Measurements from ENCODE around the gene SLC44A5.
"Not testable (repeated sequence)": the region's sequence is repeated elsewhere in the genome, so short reads cannot be mapped to it uniquely, and the experiment has no call there.

Gene SLC44A5

DNA sequence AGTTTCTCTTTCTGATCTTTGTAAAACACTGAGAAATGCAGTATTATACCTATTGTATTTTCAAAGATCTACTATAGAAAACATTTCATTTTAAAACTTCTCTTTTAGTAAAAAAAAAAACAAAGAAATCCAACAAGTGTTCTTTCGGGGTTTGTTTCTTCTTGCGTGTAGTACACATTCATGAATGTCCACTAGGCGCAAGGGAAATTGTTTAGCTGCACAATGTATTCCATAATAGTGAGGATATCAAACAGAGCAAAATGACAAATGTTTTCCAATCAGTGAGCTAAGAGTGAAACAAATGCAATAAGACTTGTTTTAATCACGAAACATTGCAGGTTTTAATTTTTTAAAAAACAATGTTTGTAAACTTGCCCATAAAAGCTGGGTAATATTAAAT lies 408.2 kb downstream of the SLC44A5 start:
- Histone ChIP-seq H3K4me3 (ENCODE audit: low read length) (no peak overlapping the region), H3K27ac (ENCODE audit: low read length) (no peak overlapping the region), H3K9me3 (ENCODE audit: insufficient read depth, low read length) (no peaks in the 10 kb centered on the region), H3K27me3 (ENCODE audit: low read depth, low read length) (no peaks in the 10 kb centered on the region), H3K9ac (ENCODE audit: low read length) (no peak overlapping the region), H3K4me2 (ENCODE audit: low read length) (no peak overlapping the region), H2AFZ (ENCODE audit: low read depth, low read length) (no peak overlapping the region), H4K20me1 (ENCODE audit: insufficient read depth, low read length) (no peaks in the 10 kb centered on the region), H3K36me3 (replicated peaks; ENCODE audit: low read depth, low read length) (no peaks in the 10 kb centered on the region), H3K79me2 (ENCODE audit: low read length) (no peaks in the 10 kb centered on the region), H3K4me1 (ENCODE audit: low read length) (0 out of 2 replicates have a peak, but pooled peaks cover 2% of the 10 kb centered on the region)
- TF ChIP-seq, protein P1, sequence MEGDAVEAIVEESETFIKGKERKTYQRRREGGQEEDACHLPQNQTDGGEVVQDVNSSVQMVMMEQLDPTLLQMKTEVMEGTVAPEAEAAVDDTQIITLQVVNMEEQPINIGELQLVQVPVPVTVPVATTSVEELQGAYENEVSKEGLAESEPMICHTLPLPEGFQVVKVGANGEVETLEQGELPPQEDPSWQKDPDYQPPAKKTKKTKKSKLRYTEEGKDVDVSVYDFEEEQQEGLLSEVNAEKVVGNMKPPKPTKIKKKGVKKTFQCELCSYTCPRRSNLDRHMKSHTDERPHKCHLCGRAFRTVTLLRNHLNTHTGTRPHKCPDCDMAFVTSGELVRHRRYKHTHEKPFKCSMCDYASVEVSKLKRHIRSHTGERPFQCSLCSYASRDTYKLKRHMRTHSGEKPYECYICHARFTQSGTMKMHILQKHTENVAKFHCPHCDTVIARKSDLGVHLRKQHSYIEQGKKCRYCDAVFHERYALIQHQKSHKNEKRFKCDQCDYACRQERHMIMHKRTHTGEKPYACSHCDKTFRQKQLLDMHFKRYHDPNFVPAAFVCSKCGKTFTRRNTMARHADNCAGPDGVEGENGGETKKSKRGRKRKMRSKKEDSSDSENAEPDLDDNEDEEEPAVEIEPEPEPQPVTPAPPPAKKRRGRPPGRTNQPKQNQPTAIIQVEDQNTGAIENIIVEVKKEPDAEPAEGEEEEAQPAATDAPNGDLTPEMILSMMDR (IDR thresholded peaks at IDR 0.05; ENCODE audit: low read depth, low read length), result no peak
- TF ChIP-seq EZH2phosphoT487 (IDR thresholded peaks at IDR 0.05; ENCODE audit: low read depth), result no peak

DNA sequence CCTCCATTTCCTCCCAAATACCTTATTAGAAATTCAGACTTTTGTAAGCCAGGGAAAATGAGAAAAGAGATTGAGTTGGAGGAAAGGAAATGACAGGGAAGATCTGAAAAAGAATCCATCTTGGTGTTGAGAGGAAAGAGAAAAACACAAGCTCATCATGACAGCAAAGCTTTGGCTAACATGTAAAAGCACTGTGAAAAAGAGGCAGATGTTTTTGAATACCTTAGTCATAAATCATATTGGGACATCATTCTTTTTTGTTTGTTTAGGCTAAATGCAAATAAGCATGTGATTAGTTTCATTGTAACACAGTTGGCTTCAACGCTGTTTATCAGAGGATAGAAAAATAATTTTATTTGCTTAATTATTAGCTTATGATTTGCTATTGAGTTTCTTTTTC lies 412.2 kb downstream of the SLC44A5 start:
- no peak overlapping the region for H3K9ac ChIP-seq (ENCODE audit: low read length)
- H3K4me2 ChIP-seq (ENCODE audit: low read length), result no peak overlapping the region
- H3K27me3 ChIP-seq (ENCODE audit: low read depth, low read length), result no peaks in the 10 kb centered on the region
- H3K4me3 ChIP-seq (ENCODE audit: low read length), result no peak overlapping the region
- H2AFZ ChIP-seq (ENCODE audit: low read depth, low read length), result no peak overlapping the region
- 0 out of 2 replicates have a peak, but pooled peaks cover 2% of the 10 kb centered on the region for H3K4me1 ChIP-seq (ENCODE audit: low read length)
- H3K27ac ChIP-seq (ENCODE audit: low read length), result no peak overlapping the region
- no peaks in the 10 kb centered on the region for H3K9me3 ChIP-seq (ENCODE audit: insufficient read depth, low read length)
- TF ChIP-seq EZH2phosphoT487 (IDR thresholded peaks at IDR 0.05; ENCODE audit: low read depth), result no peak
- TF ChIP-seq, protein P1 (IDR thresholded peaks at IDR 0.05; ENCODE audit: low read depth, low read length), result no peak
- no peaks in the 10 kb centered on the region for H4K20me1 ChIP-seq (ENCODE audit: insufficient read depth, low read length)
- H3K36me3 ChIP-seq (replicated peaks; ENCODE audit: low read depth, low read length), result no peaks in the 10 kb centered on the region
- H3K79me2 ChIP-seq (ENCODE audit: low read length), result no peaks in the 10 kb centered on the region

DNA sequence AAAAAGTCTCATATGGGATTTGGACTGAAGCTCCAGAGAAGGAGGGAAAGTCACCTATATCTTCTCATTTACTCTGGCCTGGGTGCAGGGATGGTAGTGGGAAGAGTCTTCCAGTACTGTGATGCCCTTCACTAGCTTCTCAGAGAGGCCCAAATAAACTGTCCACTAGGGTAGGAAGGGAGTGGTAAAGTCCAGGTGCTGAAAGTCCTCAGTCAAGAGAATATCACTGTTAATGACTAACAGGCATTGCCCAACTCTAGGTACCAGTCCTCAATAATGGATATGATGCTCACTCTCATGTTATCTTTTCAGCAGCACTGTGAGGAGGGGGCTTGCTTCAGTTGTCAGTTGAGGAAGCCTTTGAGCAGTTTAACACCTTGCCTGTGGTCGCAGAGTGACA lies 412.8 kb downstream of the SLC44A5 start:
- Histone ChIP-seq H3K79me2 (ENCODE audit: low read length) (no peaks in the 10 kb centered on the region), H4K20me1 (ENCODE audit: insufficient read depth, low read length) (no peaks in the 10 kb centered on the region), H3K4me3 (ENCODE audit: low read length) (no peak overlapping the region), H3K9me3 (ENCODE audit: insufficient read depth, low read length) (no peaks in the 10 kb centered on the region), H3K4me1 (ENCODE audit: low read length) (no peaks in the 10 kb centered on the region), H3K27me3 (ENCODE audit: low read depth, low read length) (no peaks in the 10 kb centered on the region), H3K36me3 (replicated peaks; ENCODE audit: low read depth, low read length) (no peaks in the 10 kb centered on the region), H3K4me2 (ENCODE audit: low read length) (no peak overlapping the region), H3K27ac (ENCODE audit: low read length) (no peak overlapping the region), H2AFZ (ENCODE audit: low read depth, low read length) (no peak overlapping the region), H3K9ac (ENCODE audit: low read length) (no peak overlapping the region)
- TF ChIP-seq, protein P1 (IDR thresholded peaks at IDR 0.05; ENCODE audit: low read depth, low read length), result no peak
- TF ChIP-seq EZH2phosphoT487 (IDR thresholded peaks at IDR 0.05; ENCODE audit: low read depth), result no peak

DNA sequence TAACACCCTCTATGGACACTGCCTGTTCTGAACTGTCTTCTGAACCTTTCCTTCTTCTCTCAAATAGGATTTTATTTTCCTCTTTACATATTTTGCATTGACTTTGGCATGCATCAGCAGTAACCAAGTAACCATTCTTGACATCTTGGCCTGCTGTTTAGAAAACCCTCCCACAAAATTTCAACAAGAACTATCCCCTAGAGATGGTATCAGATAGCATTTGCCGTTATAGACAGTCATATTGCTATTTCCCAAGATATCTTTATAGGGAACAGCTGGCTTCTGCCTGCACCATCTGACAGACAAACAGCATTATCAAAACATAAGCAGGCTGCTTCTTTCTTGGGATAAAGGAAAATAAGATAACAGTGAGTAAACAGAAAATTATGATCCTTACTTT lies 422.0 kb downstream of the SLC44A5 start:
- H3K27ac ChIP-seq (ENCODE audit: low read length), result no peak overlapping the region
- no peak overlapping the region for H3K4me2 ChIP-seq (ENCODE audit: low read length)
- no peaks in the 10 kb centered on the region for H3K79me2 ChIP-seq (ENCODE audit: low read length)
- H3K9me3 ChIP-seq (ENCODE audit: insufficient read depth, low read length), result no peaks in the 10 kb centered on the region
- H3K9ac ChIP-seq (ENCODE audit: low read length), result no peak overlapping the region
- H4K20me1 ChIP-seq (ENCODE audit: insufficient read depth, low read length), result no peaks in the 10 kb centered on the region
- no peak overlapping the region for H2AFZ ChIP-seq (ENCODE audit: low read depth, low read length)
- no peaks in the 10 kb centered on the region for H3K27me3 ChIP-seq (ENCODE audit: low read depth, low read length)
- H3K4me1 ChIP-seq (ENCODE audit: low read length), result no peaks in the 10 kb centered on the region
- no peaks in the 10 kb centered on the region for H3K36me3 ChIP-seq (replicated peaks; ENCODE audit: low read depth, low read length)
- H3K4me3 ChIP-seq (ENCODE audit: low read length), result no peak overlapping the region
- TF ChIP-seq, protein P1 (IDR thresholded peaks at IDR 0.05; ENCODE audit: low read depth, low read length), result no peak
- no peak for TF ChIP-seq EZH2phosphoT487 (IDR thresholded peaks at IDR 0.05; ENCODE audit: low read depth)

DNA sequence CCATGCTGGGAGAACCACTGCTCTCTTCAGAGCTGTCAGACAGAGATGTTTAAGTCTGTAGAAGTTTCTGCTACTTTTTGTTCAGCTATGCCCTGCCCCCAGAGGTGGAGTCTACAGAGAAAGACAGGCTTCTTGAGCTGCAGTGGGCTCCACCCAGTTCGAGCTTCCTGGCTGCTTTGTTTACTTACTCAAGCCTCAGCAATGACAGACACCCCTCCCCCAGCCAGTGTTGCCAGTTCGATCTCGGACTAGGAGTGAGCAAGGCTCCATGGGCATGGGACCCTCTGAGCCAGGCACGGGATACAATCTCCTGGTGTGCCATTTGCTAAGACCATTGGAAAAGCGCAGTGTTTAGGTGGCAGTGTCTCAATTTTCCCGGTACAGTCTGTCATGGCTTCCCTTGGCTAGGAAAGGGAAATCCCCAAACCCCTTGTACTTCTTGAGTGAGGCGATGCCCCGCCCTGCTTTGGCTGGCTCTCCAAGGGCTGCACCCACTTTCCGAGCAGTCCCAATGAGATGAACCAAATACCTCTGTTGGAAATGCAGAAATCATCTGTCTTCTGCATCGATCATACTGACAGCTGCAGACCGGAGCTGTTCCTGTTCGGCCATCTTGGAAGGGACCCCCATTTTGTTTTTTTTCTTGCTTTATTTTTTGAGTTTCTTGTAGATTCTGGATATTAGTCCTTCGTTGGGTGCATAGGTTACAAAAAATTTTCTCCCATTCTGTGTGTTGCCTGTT lies 429.5 kb downstream of the SLC44A5 start:
- not testable (repeated sequence) for H4K20me1 ChIP-seq (ENCODE audit: insufficient read depth, low read length); H3K4me3 ChIP-seq (ENCODE audit: low read length); H3K36me3 ChIP-seq (replicated peaks; ENCODE audit: low read depth, low read length); H3K9me3 ChIP-seq (ENCODE audit: insufficient read depth, low read length); H3K27me3 ChIP-seq (ENCODE audit: low read depth, low read length); H3K4me1 ChIP-seq (ENCODE audit: low read length); H3K9ac ChIP-seq (ENCODE audit: low read length); H3K27ac ChIP-seq (ENCODE audit: low read length); H3K79me2 ChIP-seq (ENCODE audit: low read length); H3K4me2 ChIP-seq (ENCODE audit: low read length); H2AFZ ChIP-seq (ENCODE audit: low read depth, low read length)
